Measurements from ENCODE around the gene CDH4. TPM values are rescaled to one million over a fixed set of nuclear protein-coding genes. Genes with fewer than 3 reads are reported as not detected.

The CDH4 gene
- total RNA-seq, 1 experiment from 2014 or later, result not detected

GRCh38 chr20:61801428-61801827, 549.4 kb downstream of the CDH4 start:
- no peak overlapping the region for H3K27ac ChIP-seq (ENCODE audit: low read length)
- DNase-seq (ENCODE audit: low read depth, low spot score) (no peak), ATAC-seq (no peak)
- H3K4me1 ChIP-seq (ENCODE audit: control insufficient read depth, insufficient read depth, low read length), result no peaks in the 10 kb centered on the region
- no peaks in the 10 kb centered on the region for H3K36me3 ChIP-seq (ENCODE audit: control insufficient read depth, insufficient read depth, low read length)
- peaks cover 2% of the 10 kb centered on the region; the same call in 1 of the 2 replicates for H3K27me3 ChIP-seq (ENCODE audit: control insufficient read depth, insufficient read depth, low read length)
- H3K4me3 ChIP-seq (ENCODE audit: low read depth in 2 of 2, low read length in 2 of 2), result no peak overlapping the region
- ChIA-PET POLR2A (no interaction called here), CTCF (no interaction called here)
- in situ Hi-C loops (cut with HindIII; ENCODE audit: low pct_unique_long_range_greater_than_20kb, low sequenced_read_pairs) (no loop called here), intact Hi-C loops (cut with micrococcal nuclease; ENCODE audit: unreplicated experiment) (no loop called here)
- BruUV-seq (replicated peaks), result no TSS peak
- no peak for TF ChIP-seq POLR2AphosphoS5 (IDR thresholded peaks at IDR 0.05; ENCODE audit: low read depth, low read length)
- no peak for TF ChIP-seq TCF7L2 (IDR thresholded peaks at IDR 0.05; ENCODE audit: low read depth, low read length)
- no peak for TF ChIP-seq SIN3A (IDR thresholded peaks at IDR 0.05; ENCODE audit: borderline replicate concordance, insufficient read depth, low read depth, low read length)
- no peak for TF ChIP-seq CTCF (IDR thresholded peaks at IDR 0.05)
- TF ChIP-seq REST (IDR thresholded peaks at IDR 0.05; ENCODE audit: insufficient read depth in 1 of 2, low read depth in 2 of 2, low read length in 1 of 2), result no peak
- no peaks in the 10 kb centered on the region for H3K9me3 ChIP-seq (ENCODE audit: control insufficient read depth, insufficient read depth, low read depth, low read length)

- Histone ChIP-seq H3K36me3 (ENCODE audit: control insufficient read depth, insufficient read depth, low read length) (no peaks in the 10 kb centered on the region), H3K4me3 (ENCODE audit: low read depth in 2 of 2, low read length in 2 of 2) (no peak overlapping the region), H3K27me3 (ENCODE audit: control insufficient read depth, insufficient read depth, low read length) (peaks cover 2% of the 10 kb centered on the region; the same call in 1 of the 2 replicates), H3K4me1 (ENCODE audit: control insufficient read depth, insufficient read depth, low read length) (no peaks in the 10 kb centered on the region), H3K9me3 (ENCODE audit: control insufficient read depth, insufficient read depth, low read depth, low read length) (no peaks in the 10 kb centered on the region), H3K27ac (ENCODE audit: low read length) (no peak overlapping the region)
- no TSS peak for BruUV-seq (replicated peaks)
- DNase-seq (ENCODE audit: low read depth, low spot score) (no peak), ATAC-seq (no peak)
- POLR2A ChIA-PET, result no interaction called here
- TF ChIP-seq TCF7L2 (IDR thresholded peaks at IDR 0.05; ENCODE audit: low read depth, low read length) (no peak), SIN3A (IDR thresholded peaks at IDR 0.05; ENCODE audit: borderline replicate concordance, insufficient read depth, low read depth, low read length) (no peak), REST (IDR thresholded peaks at IDR 0.05; ENCODE audit: insufficient read depth in 1 of 2, low read depth in 2 of 2, low read length in 1 of 2) (no peak), CTCF (IDR thresholded peaks at IDR 0.05) (no peak), POLR2AphosphoS5 (IDR thresholded peaks at IDR 0.05; ENCODE audit: low read depth, low read length) (no peak)
- intact Hi-C loops (cut with micrococcal nuclease; ENCODE audit: unreplicated experiment), result no loop called here
- CTCF ChIA-PET, result no interaction called here
- in situ Hi-C loops (cut with HindIII; ENCODE audit: low pct_unique_long_range_greater_than_20kb, low sequenced_read_pairs), result no loop called here
Observed at GRCh38 chr20:61801857-61802442, 549.9 kb downstream of the CDH4 start.
